Kidney epithelial cell (primary cell): ENCODE measurements around the gene HOXC10. TPM values are rescaled to one million over a fixed set of nuclear protein-coding genes. Genes with fewer than 3 reads are reported as not detected.

ENCODE experiments used
- DNase-seq: peaks from one replicate; pipeline ENCODE4 v3.0.0-alpha.2; 2010; ENCODE audit warnings: low read depth
- H3K27me3 ChIP-seq: 2 replicates; pipeline ENCODE4 v1.6.0; 2011; ENCODE audit warnings: low read length; ENCODE audit not compliant: control insufficient read depth, insufficient read depth
- H3K36me3 ChIP-seq: 2 replicates; pipeline ENCODE4 v1.5.1; 2011; ENCODE audit warnings: low read length; ENCODE audit not compliant: control insufficient read depth, insufficient read depth
- H3K4me3 ChIP-seq: 2 replicates; pipeline ENCODE4 v1.5.1; 2011; ENCODE audit warnings: low read depth, mild to moderate bottlenecking, control low read depth, low read length
- total RNA-seq: library from RNA; depleted of rRNA; stranded (reverse); fragments of >200 nt; gene quantifications from 2 replicates; pipeline ENCODE4 v1.2.3, GENCODE V29; 2015
- TF ChIP-seq, protein P1 (sequence below): IDR thresholded peaks from 2 replicates; pipeline ENCODE4 v1.5.1; 2011; ENCODE audit warnings: mild to moderate bottlenecking, moderate library complexity, low read length, control low read depth, inconsistent platforms; ENCODE audit not compliant: insufficient read depth, poor library complexity, severe bottlenecking

The HOXC10 gene
- total RNA-seq, 1 donor from 2014 or later, result 5.9 TPM

- H3K4me3 ChIP-seq, result no peak overlapping the region
- TF ChIP-seq, protein P1, sequence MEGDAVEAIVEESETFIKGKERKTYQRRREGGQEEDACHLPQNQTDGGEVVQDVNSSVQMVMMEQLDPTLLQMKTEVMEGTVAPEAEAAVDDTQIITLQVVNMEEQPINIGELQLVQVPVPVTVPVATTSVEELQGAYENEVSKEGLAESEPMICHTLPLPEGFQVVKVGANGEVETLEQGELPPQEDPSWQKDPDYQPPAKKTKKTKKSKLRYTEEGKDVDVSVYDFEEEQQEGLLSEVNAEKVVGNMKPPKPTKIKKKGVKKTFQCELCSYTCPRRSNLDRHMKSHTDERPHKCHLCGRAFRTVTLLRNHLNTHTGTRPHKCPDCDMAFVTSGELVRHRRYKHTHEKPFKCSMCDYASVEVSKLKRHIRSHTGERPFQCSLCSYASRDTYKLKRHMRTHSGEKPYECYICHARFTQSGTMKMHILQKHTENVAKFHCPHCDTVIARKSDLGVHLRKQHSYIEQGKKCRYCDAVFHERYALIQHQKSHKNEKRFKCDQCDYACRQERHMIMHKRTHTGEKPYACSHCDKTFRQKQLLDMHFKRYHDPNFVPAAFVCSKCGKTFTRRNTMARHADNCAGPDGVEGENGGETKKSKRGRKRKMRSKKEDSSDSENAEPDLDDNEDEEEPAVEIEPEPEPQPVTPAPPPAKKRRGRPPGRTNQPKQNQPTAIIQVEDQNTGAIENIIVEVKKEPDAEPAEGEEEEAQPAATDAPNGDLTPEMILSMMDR, result no peak
- no peaks in the 10 kb centered on the region for H3K36me3 ChIP-seq
- DNase-seq, result no peak
- peaks cover 91% of the 10 kb centered on the region for H3K27me3 ChIP-seq
Observed at GRCh38 chr12:53950437-53950773, 34.5 kb upstream of the HOXC10 start.

GRCh38 chr12:53950789-53951576, 34.0 kb upstream of the HOXC10 start:
- no peak for DNase-seq
- peaks cover 91% of the 10 kb centered on the region for H3K27me3 ChIP-seq
- TF ChIP-seq, protein P1, result no peak
- no peaks in the 10 kb centered on the region for H3K36me3 ChIP-seq
- no peak overlapping the region for H3K4me3 ChIP-seq

- Histone ChIP-seq H3K4me3 (no peak overlapping the region), H3K36me3 (no peaks in the 10 kb centered on the region), H3K27me3 (peaks cover 97% of the 10 kb centered on the region)
- no peak for DNase-seq
- TF ChIP-seq, protein P1, result no peak
Observed at GRCh38 chr12:53951577-53952334, 33.2 kb upstream of the HOXC10 start.

DNA sequence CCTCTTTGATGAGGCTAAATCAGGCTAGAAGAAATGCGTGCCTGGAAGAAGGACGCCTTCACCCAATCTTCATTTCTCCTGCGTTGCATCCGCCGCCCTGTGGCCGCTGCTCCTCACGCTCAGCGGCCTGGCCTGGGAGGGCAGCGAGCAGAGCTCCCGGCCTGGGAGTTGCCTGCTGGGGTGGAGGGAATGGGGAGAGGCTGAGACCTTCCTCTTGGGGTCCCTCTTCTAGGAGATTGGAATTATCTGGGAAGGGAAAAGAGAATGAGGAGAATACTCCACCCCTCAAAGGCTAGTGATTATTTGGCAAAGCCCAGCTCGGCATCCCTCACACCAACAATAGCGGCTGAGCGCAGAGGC, 32.6 kb upstream of the HOXC10 start:
- Histone ChIP-seq H3K4me3 (no peak overlapping the region), H3K36me3 (no peaks in the 10 kb centered on the region), H3K27me3 (peaks cover 99% of the 10 kb centered on the region)
- DNase-seq, result no peak
- TF ChIP-seq, protein P1, result peak; percentile 11

GRCh38 chr12:53952871-53953734, 31.8 kb upstream of the HOXC10 start:
- no peak for DNase-seq
- no peak overlapping the region for H3K4me3 ChIP-seq
- TF ChIP-seq, protein P1, result no peak
- H3K36me3 ChIP-seq, result no peaks in the 10 kb centered on the region
- peaks cover 99% of the 10 kb centered on the region for H3K27me3 ChIP-seq
